ENCODE data around the gene KIF5A.

DNA sequence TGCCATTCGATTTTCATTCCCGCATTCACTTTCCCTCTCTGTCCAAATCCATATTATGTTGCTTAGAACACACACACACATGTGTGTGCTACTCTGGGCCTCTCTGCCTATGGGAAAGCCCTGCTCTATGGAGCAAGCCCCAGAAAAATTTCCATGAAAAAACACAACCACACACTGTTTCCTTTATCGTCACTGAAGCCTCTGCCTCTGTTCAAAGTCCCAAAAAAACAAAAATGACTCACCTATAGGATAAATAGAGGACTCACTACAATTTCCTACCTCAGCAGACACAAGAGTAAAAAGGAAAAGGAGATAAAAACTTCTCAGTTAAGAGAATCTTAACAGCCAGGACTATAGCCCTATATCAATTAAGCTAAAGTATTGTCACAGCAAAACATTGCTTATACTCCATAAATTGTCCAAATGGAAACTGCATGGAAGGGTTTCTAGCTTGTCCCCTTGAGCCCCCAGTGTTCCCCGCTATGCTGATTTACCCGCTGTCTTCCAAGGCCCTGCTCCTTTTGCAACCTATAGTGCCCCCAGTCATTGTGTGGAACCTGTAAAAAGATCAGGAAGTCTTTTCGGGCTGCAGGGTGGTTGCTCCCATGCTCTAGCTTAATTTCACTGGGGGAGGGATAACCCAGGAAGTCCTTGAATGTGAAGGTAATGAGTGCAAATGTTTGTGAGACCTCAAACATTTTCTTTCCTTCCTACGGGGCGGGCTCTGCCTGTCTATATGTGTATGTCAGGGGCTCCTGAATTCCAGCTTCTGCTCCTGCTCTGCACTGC is 30.0 kb downstream of the KIF5A start:
- TF ChIP-seq, protein P1, sequence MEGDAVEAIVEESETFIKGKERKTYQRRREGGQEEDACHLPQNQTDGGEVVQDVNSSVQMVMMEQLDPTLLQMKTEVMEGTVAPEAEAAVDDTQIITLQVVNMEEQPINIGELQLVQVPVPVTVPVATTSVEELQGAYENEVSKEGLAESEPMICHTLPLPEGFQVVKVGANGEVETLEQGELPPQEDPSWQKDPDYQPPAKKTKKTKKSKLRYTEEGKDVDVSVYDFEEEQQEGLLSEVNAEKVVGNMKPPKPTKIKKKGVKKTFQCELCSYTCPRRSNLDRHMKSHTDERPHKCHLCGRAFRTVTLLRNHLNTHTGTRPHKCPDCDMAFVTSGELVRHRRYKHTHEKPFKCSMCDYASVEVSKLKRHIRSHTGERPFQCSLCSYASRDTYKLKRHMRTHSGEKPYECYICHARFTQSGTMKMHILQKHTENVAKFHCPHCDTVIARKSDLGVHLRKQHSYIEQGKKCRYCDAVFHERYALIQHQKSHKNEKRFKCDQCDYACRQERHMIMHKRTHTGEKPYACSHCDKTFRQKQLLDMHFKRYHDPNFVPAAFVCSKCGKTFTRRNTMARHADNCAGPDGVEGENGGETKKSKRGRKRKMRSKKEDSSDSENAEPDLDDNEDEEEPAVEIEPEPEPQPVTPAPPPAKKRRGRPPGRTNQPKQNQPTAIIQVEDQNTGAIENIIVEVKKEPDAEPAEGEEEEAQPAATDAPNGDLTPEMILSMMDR (IDR thresholded peaks at IDR 0.05): no peak
- no peak for TF ChIP-seq POLR2A (IDR thresholded peaks at IDR 0.05; ENCODE audit: low read depth)

Data from esophagus muscularis mucosa (tissue), 3 donors.